Limb (tissue), 2 donors: Measurements from ENCODE around the gene PDCD11.
"Not testable (repeated sequence)": the region's sequence is repeated elsewhere in the genome, so short reads cannot be mapped to it uniquely, and the experiment has no call there.

Experiments used
- DNase-seq, 2 donors: peaks; one replicate each; pipeline ENCODE4 v3.0.0-alpha.2; 2016; ENCODE audit errors: extremely low spot score in 2 of 2

Gene PDCD11

DNA sequence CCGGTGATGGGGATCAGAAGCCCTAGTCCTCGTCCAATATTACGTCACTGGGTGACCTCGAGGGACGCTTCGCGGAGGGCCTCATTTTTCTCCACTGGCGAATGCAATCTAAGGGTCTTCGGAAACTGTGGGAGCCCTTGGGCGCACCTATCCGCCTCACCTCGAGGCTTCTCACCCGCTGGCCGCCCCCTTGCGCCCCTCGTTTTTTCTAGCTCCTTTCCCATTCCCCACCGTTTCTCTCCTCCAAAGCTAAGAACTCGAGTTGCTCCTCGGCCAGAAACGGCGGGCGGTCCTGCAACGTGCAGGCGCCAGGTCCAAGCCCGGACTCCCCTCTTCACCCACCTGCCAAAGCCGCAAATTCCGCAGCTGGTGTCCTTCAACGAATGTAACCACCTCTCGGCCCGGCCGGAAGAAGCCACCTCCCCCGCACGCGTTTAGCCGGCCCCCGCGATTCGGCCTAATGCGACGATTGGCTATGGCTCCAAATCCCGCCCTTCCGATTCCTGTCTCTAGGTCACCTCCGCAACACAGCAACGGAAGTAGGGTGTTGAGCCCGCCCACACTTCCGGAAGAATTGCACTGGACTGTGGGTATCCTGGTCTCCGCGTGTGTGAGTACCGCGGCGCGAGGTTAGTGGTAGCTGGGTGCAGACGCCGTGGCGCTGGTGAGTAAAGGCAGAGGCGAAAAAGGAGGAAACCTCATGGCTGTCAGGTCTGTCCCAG is at the start of gene PDCD11, which contains the start of gene ATP5MK:
Gene PDCD11 (plus strand): TSS at position 560 of the 722 bp plus-strand sequence. CDS start 1,801 bp downstream, outside the sequence.
Gene ATP5MK (minus strand): TSS at position 409 of the 722 bp plus-strand sequence. CDS start 4,018 bp downstream, outside the sequence.
- DNase-seq, result peak; percentile 96 to 98

- no peak for DNase-seq
These were observed 46.3 kb upstream of the PDCD11 start for GRCh38 chr10:103350175-103350516.

- peak; percentile 89 to 92 for DNase-seq
These were observed 45.7 kb upstream of the PDCD11 start, which contains the start of gene PCGF6 for GRCh38 chr10:103350517-103351260. PCGF6 (minus strand) TSS chr10:103351140; CDS start chr10:103351066, 74 bp downstream.

- DNase-seq, result no peak
These were observed 43.1 kb upstream of the PDCD11 start for GRCh38 chr10:103353281-103353680.

- not testable (repeated sequence) for DNase-seq
These were observed 41.9 kb upstream of the PDCD11 start for GRCh38 chr10:103354567-103354966.

- no peak for DNase-seq
These were observed 40.4 kb upstream of the PDCD11 start for GRCh38 chr10:103355906-103356599.

GRCh38 chr10:103359493-103359892 is 36.9 kb upstream of the PDCD11 start:
- not testable (repeated sequence) for DNase-seq

- DNase-seq, result not testable (repeated sequence)
These were observed 35.6 kb upstream of the PDCD11 start for GRCh38 chr10:103360791-103361190.

DNA sequence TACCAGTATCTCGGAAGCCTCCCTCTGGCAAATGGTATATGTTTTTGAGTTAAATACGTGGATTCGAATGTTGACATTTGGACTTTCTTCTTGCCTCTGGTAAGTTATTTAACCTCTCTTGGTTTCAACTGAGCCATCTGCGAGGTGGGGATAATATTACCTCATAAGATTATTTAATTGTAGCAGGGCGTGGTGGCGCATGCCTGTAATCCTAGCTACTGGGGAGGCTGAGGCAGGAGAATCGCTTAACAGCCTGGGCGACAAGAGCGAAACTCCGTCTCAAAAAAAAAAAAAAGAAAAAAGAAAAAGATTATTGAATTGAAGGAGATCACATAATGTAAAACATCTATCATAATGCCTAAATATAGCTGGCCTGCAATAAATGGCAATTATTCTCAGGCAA is 29.0 kb upstream of the PDCD11 start:
- DNase-seq, result no peak

- DNase-seq, result peak; percentile 92 to 97
These were observed 28.5 kb upstream of the PDCD11 start, which contains the start of gene TAF5 for GRCh38 chr10:103367782-103368518. TAF5 (plus strand) TSS chr10:103367976; CDS start chr10:103367990, 14 bp downstream.

DNA sequence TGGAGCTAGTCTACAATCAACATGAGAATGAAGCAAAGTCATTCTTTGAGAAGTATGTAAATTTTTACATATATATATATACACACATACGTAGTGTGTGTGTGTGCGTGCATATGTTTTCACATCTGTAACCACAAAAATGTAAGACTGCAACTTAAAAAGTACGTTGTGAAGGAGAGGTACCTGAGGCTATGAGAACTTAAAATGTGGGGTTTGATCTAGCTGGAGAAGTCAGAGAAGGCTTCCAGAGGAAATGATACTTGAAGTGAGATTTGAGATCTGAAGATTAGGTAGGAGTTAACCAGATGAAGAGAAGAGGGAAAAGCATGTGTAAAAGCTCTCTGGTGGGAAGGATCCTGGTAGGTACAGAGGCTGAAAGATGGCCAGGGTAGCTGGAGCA is 22.9 kb upstream of the PDCD11 start:
- DNase-seq, result no peak

DNA sequence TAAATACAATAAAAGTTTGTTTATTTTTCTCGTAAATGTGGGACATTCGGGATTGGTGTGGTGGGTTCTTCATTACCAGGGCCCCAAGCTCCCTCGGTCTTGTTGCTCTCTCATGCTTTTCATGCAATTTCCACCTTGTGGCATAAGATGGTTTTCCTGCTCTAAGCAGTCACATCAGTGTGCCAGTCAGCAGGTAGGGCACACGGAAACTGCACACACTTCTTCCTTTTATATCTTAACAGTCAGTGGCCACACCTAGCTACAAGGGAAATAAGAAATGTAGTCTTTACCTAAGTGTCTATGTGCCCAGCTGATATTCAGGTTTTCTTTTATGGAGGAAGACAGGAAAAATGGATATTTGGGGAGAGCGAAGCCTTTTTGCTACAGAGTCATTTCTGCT is 22.2 kb upstream of the PDCD11 start:
- no peak for DNase-seq

DNA sequence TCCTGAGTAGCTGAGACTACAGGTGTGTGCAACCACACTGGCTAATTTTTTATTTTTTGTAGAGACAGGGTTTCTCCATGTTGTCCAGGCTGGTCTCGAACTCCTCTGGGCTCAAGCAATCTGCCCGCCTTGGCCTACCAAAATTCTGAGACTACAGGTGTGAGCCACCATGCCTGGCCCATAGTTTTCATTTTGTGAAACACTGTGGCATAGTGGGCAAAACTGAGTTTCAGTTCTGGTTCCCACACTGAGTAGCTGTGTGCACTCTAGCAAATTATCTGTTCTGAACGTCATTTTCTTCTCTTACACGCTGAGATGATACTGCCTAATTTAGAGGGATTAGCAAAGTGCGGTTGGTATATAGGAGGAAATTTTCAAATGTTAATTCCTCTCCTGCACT is 13.7 kb upstream of the PDCD11 start:
- DNase-seq, result no peak

DNA sequence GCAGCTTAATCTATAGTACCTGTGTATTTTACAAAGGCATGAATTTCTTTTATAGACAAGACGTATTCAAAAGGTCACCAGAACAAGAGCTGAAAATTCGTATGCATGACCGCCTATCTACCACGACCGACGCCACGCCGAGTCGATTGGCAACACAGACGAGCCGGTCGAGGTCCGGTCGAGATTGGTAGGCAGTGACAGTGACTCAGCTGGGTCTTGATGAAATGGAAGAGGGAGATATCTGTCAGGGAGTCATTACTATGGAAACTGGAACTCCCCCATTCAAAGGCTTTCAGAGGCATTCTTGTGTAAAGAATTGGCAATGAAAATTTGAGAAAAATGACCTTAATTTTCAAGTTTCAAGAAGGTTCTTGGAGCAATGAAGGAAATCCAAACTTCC is 2.2 kb upstream of the PDCD11 start:
- no peak for DNase-seq

- DNase-seq, result no peak
These were observed 716 bp upstream of the PDCD11 start for GRCh38 chr10:103395754-103396066.

GRCh38 chr10:103396789-103397087 is 312 bp downstream of the PDCD11 start:
- no peak for DNase-seq

- no peak for DNase-seq
These were observed 882 bp downstream of the PDCD11 start for GRCh38 chr10:103397191-103397825.

GRCh38 chr10:103413564-103413963 is 17.1 kb downstream of the PDCD11 start:
- DNase-seq, result no peak

DNA sequence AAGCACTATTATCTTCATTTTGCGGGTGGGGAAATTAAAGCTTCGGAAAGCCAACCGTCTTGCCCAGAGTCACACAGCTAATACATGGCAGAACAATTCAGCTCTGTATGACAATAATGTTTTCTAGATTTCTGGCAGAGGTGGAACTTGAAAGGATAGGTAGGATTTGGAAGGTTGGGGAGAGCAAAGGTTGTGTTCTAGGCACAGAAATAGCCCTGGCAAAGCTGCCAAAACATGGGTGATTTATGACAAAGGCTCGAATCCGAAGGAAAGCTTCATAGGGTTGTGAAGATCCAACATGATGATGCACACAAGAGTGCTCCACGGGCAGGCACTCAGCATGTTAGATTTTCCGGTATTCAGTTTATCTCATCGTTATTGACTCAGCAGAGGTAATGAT is 19.2 kb downstream of the PDCD11 start:
- DNase-seq, result no peak

- DNase-seq, result peak; percentile 58 to 70
These were observed 20.2 kb downstream of the PDCD11 start for GRCh38 chr10:103416436-103417147.

DNA sequence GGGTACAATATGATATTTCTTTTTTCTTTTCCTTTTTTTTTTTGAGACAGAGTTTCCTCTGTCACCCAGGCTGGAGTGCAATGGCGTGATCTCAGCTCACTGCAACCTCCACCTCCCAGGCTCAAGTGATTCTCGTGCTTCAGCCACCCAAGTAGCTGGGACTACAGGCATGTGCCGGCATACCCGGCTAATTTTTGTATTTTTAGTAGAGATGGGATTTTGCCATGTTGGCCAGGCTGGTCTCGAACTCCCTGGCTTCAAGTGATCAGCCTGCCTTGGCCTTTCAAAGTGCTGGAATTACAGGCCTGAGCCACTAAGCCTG is 20.7 kb downstream of the PDCD11 start:
- not testable (repeated sequence) for DNase-seq
